GM12874 (cell line): ENCODE data around the gene ADAM12.

Experiments used
- CTCF ChIP-seq: IDR thresholded peaks from 2 replicates; pipeline ENCODE4 v1.5.1; 2011; ENCODE audit warnings: low read depth, mild to moderate bottlenecking, control low read depth, low read length, moderate library complexity; ENCODE audit not compliant: insufficient read depth

Gene ADAM12

GRCh38 chr10:126234630-126235029, 153.6 kb downstream of the ADAM12 start:
- TF ChIP-seq CTCF, result no peak

GRCh38 chr10:126233182-126234148, 154.8 kb downstream of the ADAM12 start:
- TF ChIP-seq CTCF, result no peak

GRCh38 chr10:126230587-126230986, 157.7 kb downstream of the ADAM12 start:
- TF ChIP-seq CTCF, result no peak

GRCh38 chr10:126229686-126230085, 158.6 kb downstream of the ADAM12 start:
- no peak for TF ChIP-seq CTCF

GRCh38 chr10:126227762-126228134, 160.5 kb downstream of the ADAM12 start:
- TF ChIP-seq CTCF, result no peak

GRCh38 chr10:126226988-126227761, 161.1 kb downstream of the ADAM12 start:
- TF ChIP-seq CTCF, result no peak

GRCh38 chr10:126226205-126226604, 162.1 kb downstream of the ADAM12 start:
- TF ChIP-seq CTCF, result no peak
